NCI-H2029 treated with DMSO at 0.1 percent for 48 hours (cell line): ENCODE data around the gene ISY1.
"Not testable (repeated sequence)": the region's sequence is repeated elsewhere in the genome, so short reads cannot be mapped to it uniquely, and the experiment has no call there.

Experiments
- DNase-seq: peaks from one replicate; lab custom pipeline; 2025; lab: John Stamatoyannopoulos, UW

Gene ISY1

GRCh38 chr3:129120254-129121004, 40.4 kb downstream of the ISY1 start:
- no peak for DNase-seq

- no peak for DNase-seq
Observed at GRCh38 chr3:129119365-129120100, 41.3 kb downstream of the ISY1 start.

GRCh38 chr3:129118745-129119144, 42.1 kb downstream of the ISY1 start:
- no peak for DNase-seq

GRCh38 chr3:129117134-129117533, 43.7 kb downstream of the ISY1 start:
- no peak for DNase-seq

- DNase-seq: no peak
Observed at GRCh38 chr3:129116482-129116946, 44.3 kb downstream of the ISY1 start.

GRCh38 chr3:129114455-129114854, 46.4 kb downstream of the ISY1 start:
- DNase-seq: no peak

GRCh38 chr3:129112308-129113052, 48.4 kb downstream of the ISY1 start:
- DNase-seq: no peak

GRCh38 chr3:129111076-129111780, 49.6 kb downstream of the ISY1 start:
- DNase-seq: not testable (repeated sequence)

- no peak for DNase-seq
Observed at GRCh38 chr3:129107793-129108192, 53.1 kb downstream of the ISY1 start.

- peak; percentile 67 for DNase-seq
Observed at GRCh38 chr3:129106866-129107565, 53.8 kb downstream of the ISY1 start.

GRCh38 chr3:129106320-129106719, 54.5 kb downstream of the ISY1 start:
- DNase-seq: no peak

- DNase-seq: no peak
Observed at GRCh38 chr3:129105862-129106261, 55.0 kb downstream of the ISY1 start.

- DNase-seq: no peak
Observed at GRCh38 chr3:129104498-129105079, 56.3 kb downstream of the ISY1 start.

- DNase-seq: no peak
Observed at GRCh38 chr3:129104051-129104450, 56.8 kb downstream of the ISY1 start.

- no peak for DNase-seq
Observed at GRCh38 chr3:129103296-129103695, 57.6 kb downstream of the ISY1 start.

- DNase-seq: no peak
Observed at GRCh38 chr3:129101370-129102138, 59.3 kb downstream of the ISY1 start.

GRCh38 chr3:129100274-129100673, 60.6 kb downstream of the ISY1 start:
- DNase-seq: no peak

GRCh38 chr3:129095285-129095684, 65.6 kb downstream of the ISY1 start:
- no peak for DNase-seq

- not testable (repeated sequence) for DNase-seq
Observed at GRCh38 chr3:129088312-129088711, 72.6 kb downstream of the ISY1 start.

GRCh38 chr3:129087904-129088303, 73.0 kb downstream of the ISY1 start:
- not testable (repeated sequence) for DNase-seq
